Right kidney (tissue), 9 donors: ENCODE results near the gene KDM5C.

ENCODE experiments used
- DNase-seq: peaks from one replicate; pipeline ENCODE4 v3.0.0-alpha.2; 2016
- long read RNA-seq, 8 donors: transcript quantifications; one replicate each; lab custom pipeline, GENCODE V29; 2026

KDM5C gene
- long read RNA-seq, donor 1, full-length matches to known transcripts, result 3 of 18 reads
- long read RNA-seq, donor 1, partial matches to known transcripts, result 15 of 18 reads
- long read RNA-seq, donor 1, other reads (novel, unspliced or antisense), result 0 of 18 reads
- long read RNA-seq, donor 2, result 0 reads
- long read RNA-seq, donor 3, partial matches to known transcripts, result 12 of 12 reads
- long read RNA-seq, donor 3, other reads (novel, unspliced or antisense), result 0 of 12 reads
- long read RNA-seq, donor 4, full-length matches to known transcripts, result 2 of 7 reads
- long read RNA-seq, donor 4, partial matches to known transcripts, result 5 of 7 reads
- long read RNA-seq, donor 4, other reads (novel, unspliced or antisense), result 0 of 7 reads
- long read RNA-seq, donor 5, full-length matches to known transcripts, result 2 of 7 reads
- long read RNA-seq, donor 5, partial matches to known transcripts, result 5 of 7 reads
- long read RNA-seq, donor 5, other reads (novel, unspliced or antisense), result 0 of 7 reads
- long read RNA-seq, donor 6, partial matches to known transcripts, result 55 of 57 reads
- long read RNA-seq, donor 6, other reads (novel, unspliced or antisense), result 0 of 57 reads
- long read RNA-seq, donor 7, full-length matches to known transcripts, result 2 of 16 reads
- long read RNA-seq, donor 7, partial matches to known transcripts, result 14 of 16 reads
- long read RNA-seq, donor 7, other reads (novel, unspliced or antisense), result 0 of 16 reads
- long read RNA-seq, donor 8, full-length matches to known transcripts, result 3 of 9 reads
- long read RNA-seq, donor 8, partial matches to known transcripts, result 6 of 9 reads
- long read RNA-seq, donor 8, other reads (novel, unspliced or antisense), result 0 of 9 reads

GRCh38 chrX:53224860-53225797 lies at the start of gene KDM5C:
KDM5C (minus strand) TSS chrX:53225207; CDS start chrX:53224889, 318 bp downstream.
- peak; percentile 98 for DNase-seq

GRCh38 chrX:53272808-53273337 lies 47.9 kb upstream of the KDM5C start:
- DNase-seq, result no peak

- no peak for DNase-seq
Observed at GRCh38 chrX:53269536-53270107, 44.6 kb upstream of the KDM5C start.

GRCh38 chrX:53268173-53268572 lies 43.2 kb upstream of the KDM5C start:
- DNase-seq, result no peak

- no peak for DNase-seq
Observed at GRCh38 chrX:53266914-53267313, 41.9 kb upstream of the KDM5C start.

- no peak for DNase-seq
Observed at GRCh38 chrX:53265771-53266574, 41.0 kb upstream of the KDM5C start.

GRCh38 chrX:53263597-53264094 lies 38.6 kb upstream of the KDM5C start:
- no peak for DNase-seq

GRCh38 chrX:53262918-53263394 lies 37.9 kb upstream of the KDM5C start:
- DNase-seq, result no peak

- no peak for DNase-seq
Observed at GRCh38 chrX:53262189-53262917, 37.3 kb upstream of the KDM5C start.

GRCh38 chrX:53261355-53261972 lies 36.5 kb upstream of the KDM5C start:
- DNase-seq, result no peak

- DNase-seq, result no peak
Observed at GRCh38 chrX:53260836-53261235, 35.8 kb upstream of the KDM5C start.

- DNase-seq, result no peak
Observed at GRCh38 chrX:53257670-53258423, 32.8 kb upstream of the KDM5C start.

- DNase-seq, result no peak
Observed at GRCh38 chrX:53257166-53257565, 32.2 kb upstream of the KDM5C start.

- no peak for DNase-seq
Observed at GRCh38 chrX:53256446-53257041, 31.5 kb upstream of the KDM5C start.

- no peak for DNase-seq
Observed at GRCh38 chrX:53255738-53256191, 30.8 kb upstream of the KDM5C start.

GRCh38 chrX:53254570-53255461 lies 29.8 kb upstream of the KDM5C start:
- no peak for DNase-seq
